ENCODE measurements around the gene PDE4D.

Gene PDE4D

DNA sequence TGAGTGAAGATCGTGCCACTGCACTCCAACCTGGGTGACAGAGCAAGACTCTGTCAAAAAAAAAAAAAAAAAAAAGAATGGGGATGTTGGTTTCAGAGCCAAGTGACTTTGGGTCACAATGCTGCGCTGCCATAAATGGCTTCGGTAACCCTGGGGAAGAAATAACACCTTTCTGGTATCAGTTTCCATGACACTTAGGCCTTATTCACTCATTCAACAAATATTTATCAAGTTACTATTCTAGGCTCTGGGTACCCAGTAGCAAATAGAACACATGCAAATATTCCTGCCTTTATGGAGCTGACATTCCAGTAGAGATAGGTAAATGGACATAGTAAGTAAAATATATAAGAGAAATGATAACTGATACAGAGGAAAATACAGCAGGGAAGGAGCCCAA lies 454.2 kb downstream of the PDE4D start:
- Histone ChIP-seq H3K4me3 (ENCODE audit: low read length) (no peak overlapping the region), H3K9me2 (replicated peaks; ENCODE audit: insufficient read depth, low read length) (no peaks in the 10 kb centered on the region), H3K9ac (ENCODE audit: low read length) (no peak overlapping the region), H3K79me2 (ENCODE audit: low read length) (no peaks in the 10 kb centered on the region), H3K27ac (ENCODE audit: low read length) (no peak overlapping the region), H3K36me3 (replicated peaks; ENCODE audit: insufficient read depth, low read length) (no peaks in the 10 kb centered on the region), H4K20me1 (ENCODE audit: insufficient read depth, low read length) (no peaks in the 10 kb centered on the region), H3K27me3 (replicated peaks; ENCODE audit: insufficient read depth, low read length) (no peaks in the 10 kb centered on the region), H3F3A (ENCODE audit: insufficient read depth, low read length) (no peaks in the 10 kb centered on the region), H2AFZ (ENCODE audit: low read length) (no peak overlapping the region), H3K9me3 (replicated peaks; ENCODE audit: insufficient read depth, low read length) (no peaks in the 10 kb centered on the region), H3K4me2 (ENCODE audit: low read depth, low read length) (no peak overlapping the region), H3K4me1 (ENCODE audit: low read length) (no peaks in the 10 kb centered on the region)
- TF ChIP-seq, protein P1, sequence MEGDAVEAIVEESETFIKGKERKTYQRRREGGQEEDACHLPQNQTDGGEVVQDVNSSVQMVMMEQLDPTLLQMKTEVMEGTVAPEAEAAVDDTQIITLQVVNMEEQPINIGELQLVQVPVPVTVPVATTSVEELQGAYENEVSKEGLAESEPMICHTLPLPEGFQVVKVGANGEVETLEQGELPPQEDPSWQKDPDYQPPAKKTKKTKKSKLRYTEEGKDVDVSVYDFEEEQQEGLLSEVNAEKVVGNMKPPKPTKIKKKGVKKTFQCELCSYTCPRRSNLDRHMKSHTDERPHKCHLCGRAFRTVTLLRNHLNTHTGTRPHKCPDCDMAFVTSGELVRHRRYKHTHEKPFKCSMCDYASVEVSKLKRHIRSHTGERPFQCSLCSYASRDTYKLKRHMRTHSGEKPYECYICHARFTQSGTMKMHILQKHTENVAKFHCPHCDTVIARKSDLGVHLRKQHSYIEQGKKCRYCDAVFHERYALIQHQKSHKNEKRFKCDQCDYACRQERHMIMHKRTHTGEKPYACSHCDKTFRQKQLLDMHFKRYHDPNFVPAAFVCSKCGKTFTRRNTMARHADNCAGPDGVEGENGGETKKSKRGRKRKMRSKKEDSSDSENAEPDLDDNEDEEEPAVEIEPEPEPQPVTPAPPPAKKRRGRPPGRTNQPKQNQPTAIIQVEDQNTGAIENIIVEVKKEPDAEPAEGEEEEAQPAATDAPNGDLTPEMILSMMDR (IDR thresholded peaks at IDR 0.05; ENCODE audit: low read length) = no peak
- TF ChIP-seq EZH2phosphoT487 (IDR thresholded peaks at IDR 0.05; ENCODE audit: low read length) (no peak), EZH2 (optimal IDR thresholded peaks at IDR 0.05; ENCODE audit: low read depth, low read length) (no peak)
- no peak for DNase-seq

DNA sequence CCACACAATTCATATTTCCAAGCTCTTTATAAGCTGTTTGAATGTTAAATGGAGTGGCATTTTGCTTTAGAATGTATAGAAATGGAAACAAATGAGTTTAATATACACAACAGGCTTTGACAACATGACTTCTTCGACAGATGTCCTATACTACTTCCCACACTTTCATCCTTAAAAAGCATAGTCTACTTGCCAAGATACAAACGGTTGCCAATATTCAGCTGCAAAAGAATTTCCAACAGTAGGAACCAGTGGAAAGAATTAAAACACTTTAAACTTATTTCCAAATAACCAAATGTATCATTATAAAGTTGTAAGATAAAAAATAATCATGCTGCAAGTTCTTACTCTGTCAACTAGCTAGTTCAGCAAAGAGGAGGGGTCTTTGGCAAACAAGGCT lies 456.4 kb downstream of the PDE4D start:
- no peak overlapping the region for H3K9ac ChIP-seq (ENCODE audit: low read length)
- no peak overlapping the region for H3K4me2 ChIP-seq (ENCODE audit: low read depth, low read length)
- no peak for DNase-seq
- H3K4me1 ChIP-seq (ENCODE audit: low read length) = no peaks in the 10 kb centered on the region
- H3K9me2 ChIP-seq (replicated peaks; ENCODE audit: insufficient read depth, low read length) = no peaks in the 10 kb centered on the region
- no peaks in the 10 kb centered on the region for H3K27me3 ChIP-seq (replicated peaks; ENCODE audit: insufficient read depth, low read length)
- H3K4me3 ChIP-seq (ENCODE audit: low read length) = no peak overlapping the region
- TF ChIP-seq, protein P1 (IDR thresholded peaks at IDR 0.05; ENCODE audit: low read length) = no peak
- H2AFZ ChIP-seq (ENCODE audit: low read length) = no peak overlapping the region
- no peaks in the 10 kb centered on the region for H3K9me3 ChIP-seq (replicated peaks; ENCODE audit: insufficient read depth, low read length)
- no peaks in the 10 kb centered on the region for H3K79me2 ChIP-seq (ENCODE audit: low read length)
- H3F3A ChIP-seq (ENCODE audit: insufficient read depth, low read length) = no peaks in the 10 kb centered on the region
- no peaks in the 10 kb centered on the region for H4K20me1 ChIP-seq (ENCODE audit: insufficient read depth, low read length)
- no peak overlapping the region for H3K27ac ChIP-seq (ENCODE audit: low read length)
- no peaks in the 10 kb centered on the region for H3K36me3 ChIP-seq (replicated peaks; ENCODE audit: insufficient read depth, low read length)

DNA sequence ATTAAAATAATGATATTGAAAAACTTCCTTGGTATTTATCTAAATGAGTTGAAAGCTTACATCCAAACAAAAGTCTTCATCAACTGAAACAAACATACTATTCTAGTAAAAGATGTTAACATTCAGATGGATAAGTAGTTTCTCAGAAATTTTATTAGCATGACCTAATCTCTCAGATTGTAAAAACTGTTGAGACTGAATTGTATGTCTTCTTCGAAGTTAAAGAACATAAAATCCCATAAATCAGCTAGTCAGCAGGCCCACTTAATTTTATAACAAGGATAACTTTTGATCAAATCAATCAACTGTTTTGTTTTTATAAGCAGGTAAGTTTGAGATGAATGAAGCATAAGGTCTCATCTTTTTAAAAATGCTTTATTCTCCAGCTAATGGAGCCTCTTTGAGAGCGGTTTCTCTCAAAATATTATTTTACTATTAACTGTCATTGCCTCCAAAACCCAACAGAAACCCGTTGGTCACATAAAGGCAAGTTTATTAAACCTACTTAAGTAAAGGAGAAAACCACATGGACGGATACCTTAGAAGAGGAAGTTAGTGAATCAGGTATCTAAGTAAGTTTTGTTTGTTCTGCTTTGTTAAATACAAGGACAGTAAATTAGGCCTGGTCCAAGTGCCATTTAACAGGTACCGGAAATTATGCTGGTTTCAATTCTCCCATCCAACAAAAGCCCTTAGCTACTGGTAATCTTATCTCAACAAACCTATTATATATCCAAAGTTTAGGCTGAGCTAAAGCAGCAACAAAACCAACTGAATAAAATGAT lies 457.0 kb downstream of the PDE4D start:
- no peak for DNase-seq
- no peaks in the 10 kb centered on the region for H3F3A ChIP-seq (ENCODE audit: insufficient read depth, low read length)
- no peak overlapping the region for H3K9ac ChIP-seq (ENCODE audit: low read length)
- TF ChIP-seq EZH2 (optimal IDR thresholded peaks at IDR 0.05; ENCODE audit: low read depth, low read length) (no peak), EZH2phosphoT487 (IDR thresholded peaks at IDR 0.05; ENCODE audit: low read length) (no peak)
- TF ChIP-seq, protein P1 (IDR thresholded peaks at IDR 0.05; ENCODE audit: low read length) = no peak
- H3K27ac ChIP-seq (ENCODE audit: low read length) = no peak overlapping the region
- H2AFZ ChIP-seq (ENCODE audit: low read length) = no peak overlapping the region
- H3K9me3 ChIP-seq (replicated peaks; ENCODE audit: insufficient read depth, low read length) = no peaks in the 10 kb centered on the region
- no peak overlapping the region for H3K4me3 ChIP-seq (ENCODE audit: low read length)
- no peaks in the 10 kb centered on the region for H3K9me2 ChIP-seq (replicated peaks; ENCODE audit: insufficient read depth, low read length)
- H3K36me3 ChIP-seq (replicated peaks; ENCODE audit: insufficient read depth, low read length) = no peaks in the 10 kb centered on the region
- no peaks in the 10 kb centered on the region for H4K20me1 ChIP-seq (ENCODE audit: insufficient read depth, low read length)
- H3K79me2 ChIP-seq (ENCODE audit: low read length) = no peaks in the 10 kb centered on the region
- H3K4me2 ChIP-seq (ENCODE audit: low read depth, low read length) = no peak overlapping the region
- no peaks in the 10 kb centered on the region for H3K27me3 ChIP-seq (replicated peaks; ENCODE audit: insufficient read depth, low read length)
- no peaks in the 10 kb centered on the region for H3K4me1 ChIP-seq (ENCODE audit: low read length)

Measured in MM.1S (cell line).